GM12874 (cell line): ENCODE measurements around the gene PCSK6.

Experiments used
- CTCF ChIP-seq: IDR thresholded peaks from 2 replicates; pipeline ENCODE4 v1.5.1; 2011; ENCODE audit warnings: low read depth, mild to moderate bottlenecking, control low read depth, low read length, moderate library complexity; ENCODE audit not compliant: insufficient read depth

The PCSK6 gene

GRCh38 chr15:101372149-101372577, 117.3 kb downstream of the PCSK6 start:
- no peak for TF ChIP-seq CTCF

GRCh38 chr15:101371519-101371918, 118.0 kb downstream of the PCSK6 start:
- no peak for TF ChIP-seq CTCF

GRCh38 chr15:101371081-101371480, 118.4 kb downstream of the PCSK6 start:
- no peak for TF ChIP-seq CTCF

GRCh38 chr15:101370330-101371024, 119.0 kb downstream of the PCSK6 start:
- no peak for TF ChIP-seq CTCF

GRCh38 chr15:101369676-101370075, 119.8 kb downstream of the PCSK6 start:
- no peak for TF ChIP-seq CTCF

- no peak for TF ChIP-seq CTCF
Measured at GRCh38 chr15:101368861-101369642, 120.5 kb downstream of the PCSK6 start.

GRCh38 chr15:101368086-101368780, 121.3 kb downstream of the PCSK6 start:
- no peak for TF ChIP-seq CTCF
